HG03280 (cell line): ENCODE measurements around the gene SMIM20.
A peak's percentile ranks its signal among the peaks of the same experiment; 100 is the strongest.
"Not testable (repeated sequence)": the region's sequence is repeated elsewhere in the genome, so short reads cannot be mapped to it uniquely, and the experiment has no call there.

Experiments
- ATAC-seq: cut with Tn5 transposase; IDR thresholded peaks from one replicate; pipeline ENCODE4 v1.9.1; 2021; ENCODE audit warnings: mild to moderate bottlenecking, moderate library complexity; ENCODE audit not compliant: unreplicated experiment

The SMIM20 gene

DNA sequence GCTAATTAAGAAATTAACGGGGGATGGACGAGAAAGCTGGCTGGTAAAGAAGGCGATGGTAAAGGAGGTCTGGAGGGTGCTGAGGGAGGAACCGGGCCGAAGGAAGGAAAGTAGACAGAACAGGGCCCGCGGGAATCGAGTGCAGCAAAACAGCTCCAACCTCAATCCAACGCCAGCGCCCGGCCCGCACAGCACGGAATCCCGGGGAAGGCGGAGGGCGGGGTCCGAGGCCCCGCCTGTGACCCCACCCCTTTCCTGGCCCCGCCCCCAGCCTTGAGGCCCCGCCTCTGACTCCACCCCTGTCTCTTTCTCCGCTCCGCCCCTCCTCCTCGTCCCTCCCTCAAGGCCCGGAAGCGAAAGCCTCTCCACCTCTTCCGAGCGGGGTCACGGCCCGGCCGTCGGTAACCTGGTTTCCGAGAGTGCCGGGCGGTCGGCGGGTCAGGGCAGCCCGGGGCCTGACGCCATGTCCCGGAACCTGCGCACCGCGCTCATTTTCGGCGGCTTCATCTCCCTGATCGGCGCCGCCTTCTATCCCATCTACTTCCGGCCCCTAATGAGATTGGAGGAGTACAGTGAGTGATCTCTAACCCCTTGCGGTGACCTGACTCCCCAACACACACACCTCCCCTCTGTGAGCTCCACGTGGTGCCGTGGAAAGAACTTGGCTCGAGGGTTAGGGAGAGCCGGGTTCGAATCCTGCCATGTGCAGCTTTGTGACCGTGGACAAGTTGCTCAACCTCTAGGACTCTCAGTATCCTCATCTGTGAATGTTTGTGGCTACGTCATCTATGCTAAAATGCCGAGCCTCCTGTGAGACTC, at the start of gene SMIM20:
Gene SMIM20 (plus strand): TSS at position 370 of the 819 bp plus-strand sequence. CDS start 94 bp downstream, at position 464.
- ATAC-seq, result peak; percentile 94

DNA sequence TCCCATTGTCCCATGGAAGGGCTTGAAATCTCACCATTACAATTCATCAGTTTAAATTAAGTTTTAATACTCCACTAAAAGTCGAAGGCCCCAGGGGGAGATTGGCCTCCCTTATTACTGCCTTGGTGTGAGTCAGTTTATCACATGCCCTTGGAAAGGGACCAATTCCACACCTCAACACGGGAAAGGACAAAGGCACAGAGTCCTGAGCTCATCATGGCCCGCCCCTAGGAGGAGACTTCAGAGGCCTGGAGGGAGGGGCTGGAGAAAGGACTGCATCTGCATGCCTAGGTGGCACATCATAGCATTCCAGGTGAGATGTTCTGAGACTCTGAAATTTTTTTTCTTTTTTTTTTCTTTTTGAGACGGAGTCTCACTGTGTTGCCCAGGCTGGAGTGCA, 48.4 kb upstream of the SMIM20 start:
- no peak for ATAC-seq

DNA sequence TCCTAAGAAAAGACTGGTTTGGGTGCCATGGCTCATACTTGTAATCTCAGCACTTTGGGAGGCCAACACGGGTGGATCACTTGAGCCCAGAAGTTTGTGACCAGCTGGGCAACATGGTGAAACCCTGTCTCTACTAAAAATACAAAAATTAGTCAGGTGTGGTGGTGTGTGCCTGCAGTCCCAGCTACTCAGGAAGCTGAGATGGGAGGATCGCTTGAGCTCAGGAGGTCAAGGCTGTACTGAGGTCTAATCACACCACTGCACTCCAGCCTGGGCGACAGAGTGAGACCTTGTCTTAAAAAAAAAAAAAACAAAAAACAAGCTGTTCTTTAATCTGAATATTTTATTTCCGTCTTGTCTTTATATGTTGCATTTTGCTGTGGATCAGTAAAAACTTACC, 47.6 kb upstream of the SMIM20 start:
- not testable (repeated sequence) for ATAC-seq

DNA sequence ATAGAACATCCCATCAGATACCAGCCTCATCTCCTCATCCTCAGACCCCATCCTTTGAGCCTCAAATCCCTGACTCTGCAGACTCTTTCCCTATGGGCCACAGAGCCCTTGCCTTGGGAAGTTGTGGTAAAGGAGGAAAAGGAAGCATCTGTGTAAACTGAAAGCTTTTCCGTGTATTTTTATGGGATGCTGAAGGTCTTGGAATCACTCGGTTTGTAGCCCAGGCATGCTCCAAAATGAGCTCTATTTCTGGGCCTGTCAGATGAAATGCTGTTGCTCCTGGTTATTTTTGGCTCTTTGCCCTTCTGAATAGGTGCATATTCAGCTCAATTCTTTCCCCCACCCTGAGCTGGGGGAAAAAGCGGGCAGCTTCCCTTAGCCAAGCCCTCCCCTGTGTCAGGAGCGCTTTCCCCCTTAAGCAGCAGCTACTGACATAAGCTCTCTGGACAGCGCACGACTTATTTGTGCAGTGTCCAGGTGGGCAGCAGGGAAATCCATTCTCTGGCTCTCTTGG, 46.2 kb upstream of the SMIM20 start:
- ATAC-seq, result no peak

DNA sequence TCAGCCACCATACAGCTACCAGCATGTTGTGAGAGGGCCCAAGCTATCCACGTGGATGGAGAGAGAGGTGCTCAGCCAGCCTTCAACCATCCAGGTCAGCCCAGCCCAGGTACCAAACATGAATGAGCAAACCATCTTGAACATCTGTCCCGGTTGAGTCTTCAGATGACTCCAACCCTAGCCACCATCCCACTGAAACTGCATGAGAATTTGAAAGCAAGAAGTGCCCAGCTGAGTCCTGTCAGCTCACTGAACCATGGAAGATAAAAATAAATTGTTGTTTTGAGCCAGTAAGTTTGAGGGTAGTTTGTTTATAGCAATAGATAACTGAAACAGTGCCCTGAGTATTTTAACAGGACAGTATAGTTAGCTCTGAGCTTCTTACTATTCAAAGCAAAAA, 43.9 kb upstream of the SMIM20 start:
- peak; percentile 46 for ATAC-seq

DNA sequence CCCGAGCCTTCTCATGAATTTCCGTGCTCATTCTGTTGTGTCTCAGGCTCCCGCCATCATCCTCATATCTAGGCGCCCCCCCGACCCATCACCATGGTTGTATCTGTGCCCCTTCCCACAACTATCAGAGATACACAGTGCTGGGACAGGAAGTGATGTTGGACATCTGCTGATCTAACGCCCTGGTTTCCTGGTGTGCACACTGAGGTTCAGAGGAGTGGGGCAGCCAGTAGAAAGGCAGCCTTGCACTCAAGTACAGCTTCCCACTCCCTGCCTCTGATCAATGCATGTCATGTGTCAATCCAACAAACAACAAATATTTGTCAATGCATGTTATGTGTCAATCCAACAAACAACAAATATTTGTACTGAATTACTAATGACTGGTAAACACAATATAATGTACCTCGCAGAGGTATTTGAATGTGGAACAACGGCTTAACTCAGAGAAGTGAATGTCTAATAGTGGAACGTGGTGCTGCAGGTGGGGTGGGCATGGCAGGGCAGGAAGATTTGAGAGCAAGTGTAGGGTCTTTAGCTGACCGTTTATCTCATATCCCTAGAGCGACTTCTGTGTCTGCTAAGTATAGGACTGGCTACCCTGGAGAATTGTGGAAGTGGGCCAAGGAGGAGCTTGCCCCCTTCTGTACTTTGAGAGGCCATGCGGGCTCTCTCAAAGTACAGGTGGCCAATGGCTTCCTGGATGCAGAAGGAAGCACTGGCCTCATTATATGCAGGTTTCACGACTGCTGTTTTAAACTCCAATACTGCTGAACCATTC, 41.0 kb upstream of the SMIM20 start:
- no peak for ATAC-seq

DNA sequence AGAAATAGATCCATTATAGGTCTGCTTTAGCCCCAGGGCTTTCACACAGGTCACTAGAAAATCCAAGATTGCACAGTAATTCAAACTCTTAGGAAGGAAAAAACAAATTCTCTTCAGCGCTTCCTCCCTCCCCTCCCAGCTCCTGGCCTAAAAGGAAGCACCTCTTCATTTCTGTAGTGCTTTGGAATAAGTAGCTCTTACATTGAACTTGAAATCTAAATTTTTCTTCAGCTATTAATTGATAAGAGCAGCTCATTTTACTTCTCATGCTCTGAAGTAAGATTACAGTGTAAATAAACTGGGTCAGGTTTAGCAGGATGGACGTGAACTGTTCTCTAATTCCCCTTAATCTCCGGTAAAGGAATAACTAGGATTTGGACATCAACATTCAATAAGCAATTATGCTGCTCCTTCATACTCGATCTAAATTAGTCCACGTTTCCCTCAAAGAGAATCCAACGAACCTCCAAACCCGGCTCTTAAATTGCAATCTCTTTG, 40.3 kb upstream of the SMIM20 start:
- no peak for ATAC-seq

DNA sequence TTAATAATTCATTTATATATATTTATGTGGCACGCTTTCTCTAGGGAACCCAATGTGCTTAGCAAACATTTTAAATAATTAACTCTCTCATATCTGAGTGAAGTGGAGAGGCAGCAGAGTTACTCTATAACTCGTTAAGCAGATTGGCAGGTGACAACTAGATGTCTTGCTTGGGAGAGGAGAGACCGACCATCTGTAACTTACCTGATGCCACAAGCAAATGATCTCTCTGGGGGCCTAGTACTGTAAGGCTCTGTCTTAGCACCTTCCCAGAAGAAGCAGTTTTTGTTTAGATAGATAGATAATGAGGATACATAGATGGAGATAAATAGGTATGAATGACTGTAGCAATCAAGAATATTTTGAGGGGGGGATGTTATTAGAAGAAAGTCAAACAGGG, 39.4 kb upstream of the SMIM20 start:
- ATAC-seq, result no peak

DNA sequence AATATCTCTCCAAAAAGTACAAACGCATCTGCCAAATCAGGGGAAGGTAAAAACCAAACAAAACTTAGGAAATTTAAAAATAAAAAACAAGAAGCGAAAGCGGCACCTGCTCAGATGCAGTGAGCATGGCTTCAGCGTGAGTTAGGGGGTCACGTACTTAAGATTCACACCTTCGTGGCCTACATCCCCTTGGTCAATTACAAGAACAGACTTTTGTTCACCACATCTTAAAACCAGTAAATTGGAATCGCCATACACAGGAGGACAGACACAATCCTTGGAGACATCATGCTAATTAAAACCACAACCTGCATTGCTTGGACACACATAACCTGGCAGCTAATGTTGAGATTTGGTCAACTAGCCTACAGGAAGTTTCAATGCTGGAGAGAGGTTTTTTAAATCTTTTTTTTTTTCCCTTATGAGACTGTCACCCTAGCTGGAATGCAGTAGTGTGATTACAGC, 38.7 kb upstream of the SMIM20 start:
- peak; percentile 54 for ATAC-seq

DNA sequence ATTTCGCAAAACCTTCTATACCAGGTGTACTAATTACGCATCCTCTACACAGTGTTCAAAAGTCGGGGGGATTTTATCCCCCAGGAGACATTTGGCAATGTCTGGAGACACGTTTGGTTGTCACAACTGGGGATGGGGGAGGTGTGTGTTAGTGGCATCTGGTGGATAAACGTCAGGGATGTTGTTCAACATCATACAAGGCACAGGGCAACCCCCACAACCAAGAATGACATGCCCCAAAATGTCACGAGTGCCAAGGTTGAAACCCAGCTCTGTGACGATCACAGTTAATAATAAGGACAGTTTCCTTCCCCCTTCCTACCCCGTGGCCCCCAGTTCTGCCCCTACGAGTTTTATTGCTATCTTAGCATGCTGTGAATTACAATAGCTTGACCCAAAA, 35.3 kb upstream of the SMIM20 start:
- no peak for ATAC-seq

DNA sequence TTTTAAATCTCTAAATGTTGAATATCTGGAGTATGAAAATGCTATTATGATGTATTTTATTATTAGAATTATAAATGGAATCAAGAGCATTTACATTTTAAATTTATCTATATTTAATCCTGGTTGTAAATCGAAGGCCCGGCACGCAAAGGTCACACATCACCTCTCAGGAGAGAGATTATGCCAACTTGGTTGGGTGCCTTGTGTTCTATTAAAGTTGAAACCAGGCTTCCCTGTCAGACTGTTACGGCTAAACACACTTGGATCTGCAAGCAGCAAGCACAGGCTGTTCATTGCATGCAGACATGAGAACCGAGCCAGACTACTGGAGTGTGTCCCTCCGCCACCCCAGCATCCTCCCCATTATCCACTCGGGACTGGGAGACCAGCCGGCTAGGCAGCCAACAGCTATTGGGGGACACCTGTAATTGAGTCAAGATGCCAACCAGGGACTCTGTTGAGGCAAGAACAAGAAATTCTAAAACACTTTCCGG, 34.9 kb upstream of the SMIM20 start:
- ATAC-seq, result no peak

DNA sequence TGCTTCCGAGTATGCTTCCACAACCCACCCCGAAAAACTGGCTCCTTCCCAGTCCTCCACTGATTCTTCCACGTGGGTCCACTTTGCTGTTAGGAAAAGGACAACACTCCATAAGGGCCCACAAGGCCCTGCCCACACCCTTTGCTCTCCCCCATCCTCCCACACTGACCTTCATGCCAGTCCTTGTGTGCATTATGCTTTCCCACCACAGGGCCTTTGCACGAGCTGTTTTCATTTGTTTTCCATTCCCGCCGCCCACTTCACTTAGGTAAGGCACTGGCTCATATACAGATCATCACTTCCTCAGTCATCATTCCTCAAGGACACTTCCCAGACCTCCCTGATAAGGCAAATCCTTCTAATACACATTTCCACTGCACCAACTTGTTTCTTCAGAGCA, 34.4 kb upstream of the SMIM20 start:
- no peak for ATAC-seq

DNA sequence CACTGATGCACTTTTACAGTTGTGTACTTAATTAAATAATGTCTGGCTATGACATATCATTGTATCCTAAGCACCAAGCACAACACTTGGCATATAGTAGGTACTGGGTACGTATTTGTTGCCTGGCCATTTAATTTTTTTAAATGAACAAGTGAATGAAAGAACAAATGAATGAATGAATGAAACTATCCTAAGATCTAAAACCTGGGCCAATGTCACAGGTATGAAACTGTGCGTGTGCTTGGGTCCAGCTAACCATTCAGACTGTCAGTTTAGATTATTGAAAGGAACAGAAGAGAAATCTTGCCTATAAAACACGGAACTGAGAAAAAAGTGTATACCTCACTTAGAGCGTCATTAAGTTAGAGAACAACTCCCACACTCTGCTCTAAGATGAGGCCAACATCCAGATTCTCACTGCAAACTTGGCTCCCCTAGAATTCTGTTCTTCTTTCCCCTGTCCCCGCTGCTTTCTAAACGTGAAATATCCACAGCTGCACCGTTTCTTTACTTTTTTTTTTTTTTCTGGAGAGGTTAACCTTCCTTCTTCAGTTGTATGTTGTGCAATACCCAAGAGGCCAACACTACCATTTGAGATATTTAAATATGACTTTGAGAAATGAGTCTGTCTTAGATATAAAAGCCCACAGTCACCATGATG, 33.9 kb upstream of the SMIM20 start:
- peak; percentile 65 for ATAC-seq

DNA sequence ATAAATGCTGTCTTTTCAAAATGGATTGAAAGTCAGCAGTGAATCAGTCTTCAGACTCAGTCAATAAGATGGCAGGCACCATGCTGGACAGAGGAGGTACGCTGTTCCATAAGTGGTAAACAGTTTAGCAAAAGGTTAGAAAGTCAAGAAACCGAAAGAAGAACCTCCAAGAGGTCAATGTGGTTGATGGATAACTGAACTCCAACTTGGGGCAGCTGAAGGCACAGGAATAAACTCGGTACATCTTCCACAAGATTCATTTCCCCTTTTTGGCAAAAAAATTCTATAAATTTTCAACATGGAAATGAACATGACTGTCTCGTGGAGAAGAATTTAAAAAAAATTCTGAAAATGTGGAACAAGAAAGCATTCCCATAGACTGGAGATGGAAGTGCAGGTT, 32.8 kb upstream of the SMIM20 start:
- ATAC-seq, result no peak

DNA sequence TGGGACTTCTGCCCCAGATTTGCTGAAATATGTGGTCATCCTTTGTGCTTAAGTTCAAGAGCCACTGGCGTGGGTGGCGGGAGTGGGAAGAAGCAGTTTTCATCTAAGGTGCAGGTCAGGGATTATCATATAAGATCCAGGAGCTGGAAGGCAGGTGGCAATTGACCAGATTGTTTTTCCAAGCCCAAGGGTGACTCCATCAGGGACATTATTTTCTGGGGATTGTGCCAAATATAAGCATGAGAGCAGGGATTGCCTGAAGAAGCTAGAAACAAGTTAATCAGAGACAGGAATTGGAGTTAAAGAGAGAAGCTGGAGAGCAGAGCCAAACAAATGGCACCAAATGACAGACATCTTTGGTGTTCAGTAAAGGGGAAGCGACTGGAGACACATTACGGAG, 31.8 kb upstream of the SMIM20 start:
- no peak for ATAC-seq

DNA sequence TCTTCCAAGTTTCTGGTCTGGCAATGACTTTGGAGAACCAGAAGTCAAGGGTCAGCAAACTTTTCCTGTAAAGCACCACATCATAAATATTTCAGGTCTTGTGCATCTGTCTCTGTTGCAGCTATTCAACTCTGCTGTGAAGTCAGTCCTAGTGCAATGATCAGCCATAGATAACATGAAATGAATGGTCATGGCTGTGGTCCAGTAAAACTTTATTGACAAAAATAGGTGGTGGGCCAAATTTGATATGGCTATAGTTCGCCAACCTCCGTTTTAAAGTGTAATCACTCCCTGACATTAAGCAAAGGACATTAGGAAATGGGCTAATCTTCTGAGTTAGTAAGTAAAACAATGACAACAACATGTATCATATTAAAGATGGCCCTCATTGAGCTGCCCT, 30.5 kb upstream of the SMIM20 start:
- ATAC-seq, result no peak

DNA sequence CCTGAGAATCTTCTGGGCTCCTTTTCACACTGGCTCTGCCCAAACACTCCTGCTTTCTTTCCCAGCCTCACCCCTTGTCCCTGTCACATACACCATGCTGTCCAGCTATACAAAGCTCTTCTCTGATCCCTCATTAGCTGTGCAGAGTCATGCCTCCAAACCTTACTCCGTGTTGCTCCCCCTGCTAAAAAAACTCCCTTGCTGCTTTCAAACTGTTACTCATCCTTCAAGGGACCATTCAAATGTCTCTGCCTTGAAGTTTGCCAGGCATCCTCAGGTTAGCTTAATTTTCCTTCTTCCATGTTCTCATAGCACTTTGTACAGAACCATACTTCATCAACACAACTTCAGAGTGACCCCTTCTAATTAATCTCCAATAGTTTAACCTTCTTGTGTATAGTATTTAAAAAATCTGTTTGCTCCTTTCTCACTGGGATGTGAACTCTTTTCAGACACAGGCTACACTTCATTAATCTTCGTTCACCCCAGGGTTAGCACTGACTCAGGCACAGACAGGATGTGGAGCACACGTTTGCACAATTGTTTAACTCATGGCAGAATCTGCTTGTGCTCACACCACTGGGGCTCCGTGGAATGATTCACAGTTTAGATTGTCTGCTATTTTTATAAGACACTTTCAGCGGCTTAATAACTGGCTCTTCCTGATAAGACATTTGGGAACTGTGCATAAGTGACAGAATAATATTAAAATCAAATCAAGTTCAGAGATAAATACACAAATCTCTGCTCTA, 29.8 kb upstream of the SMIM20 start:
- ATAC-seq, result no peak

DNA sequence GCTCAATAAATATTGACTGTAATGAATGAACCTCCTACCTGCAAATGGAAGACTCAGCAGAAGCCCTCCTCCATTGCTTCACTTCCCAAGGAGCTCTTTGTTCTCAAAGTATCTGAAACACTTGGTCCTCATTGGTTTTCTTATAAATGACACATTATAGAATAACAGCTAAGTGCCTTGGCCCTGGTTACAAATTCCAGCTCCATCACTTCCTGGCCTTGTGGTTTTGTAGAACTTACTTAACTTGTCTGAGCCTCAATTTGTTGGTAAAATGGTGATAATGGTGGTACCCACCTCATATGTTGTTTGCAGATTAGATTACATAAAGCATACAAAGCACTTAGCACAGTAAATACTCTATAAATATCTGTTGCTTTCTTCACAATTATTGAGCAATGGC, 25.2 kb upstream of the SMIM20 start:
- ATAC-seq, result no peak

DNA sequence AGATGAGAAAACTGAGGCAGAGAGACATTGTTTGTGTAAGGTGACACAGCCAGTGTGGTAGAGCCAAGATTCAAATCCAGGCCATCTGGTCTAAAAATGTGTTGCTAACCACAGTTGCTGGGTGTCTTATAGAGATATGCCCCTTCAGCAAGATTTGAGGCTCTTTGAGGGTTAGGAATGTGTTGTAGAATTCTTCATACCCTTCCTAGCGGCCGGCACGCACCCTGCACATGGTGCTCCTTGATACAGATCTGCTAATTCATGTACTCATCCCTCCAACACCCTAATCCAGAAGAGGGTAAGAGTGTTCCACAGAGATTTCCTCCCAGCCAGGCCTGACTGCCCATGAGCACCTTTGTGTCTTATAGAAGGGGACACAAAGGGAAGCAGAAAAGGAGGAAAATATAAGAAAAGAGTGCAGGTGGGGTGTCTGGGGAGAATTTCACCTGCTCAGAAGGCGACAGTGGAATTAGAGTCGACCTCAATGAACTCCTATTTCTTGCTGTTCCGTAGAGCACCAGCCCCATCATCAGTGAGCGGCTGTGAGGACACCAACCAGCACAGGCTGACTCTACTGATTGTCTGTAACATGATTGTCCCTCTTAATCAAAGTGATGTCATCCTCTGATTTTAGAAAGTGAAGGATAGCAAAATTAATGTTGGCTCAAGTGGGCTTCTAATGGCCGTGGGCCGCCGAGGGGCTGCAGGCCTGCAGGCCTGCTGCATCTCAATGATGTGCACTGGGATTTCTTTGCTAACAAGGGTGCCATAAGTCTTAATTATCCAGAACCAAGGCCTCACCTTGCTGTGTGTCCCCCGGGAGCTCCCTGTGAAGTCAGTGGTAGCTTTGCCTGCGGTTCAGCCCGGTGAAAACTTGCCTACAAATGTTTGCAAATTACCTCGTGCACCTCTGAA, 24.2 kb upstream of the SMIM20 start:
- no peak for ATAC-seq
